ENCODE measurements around the gene KCNQ1.

DNA sequence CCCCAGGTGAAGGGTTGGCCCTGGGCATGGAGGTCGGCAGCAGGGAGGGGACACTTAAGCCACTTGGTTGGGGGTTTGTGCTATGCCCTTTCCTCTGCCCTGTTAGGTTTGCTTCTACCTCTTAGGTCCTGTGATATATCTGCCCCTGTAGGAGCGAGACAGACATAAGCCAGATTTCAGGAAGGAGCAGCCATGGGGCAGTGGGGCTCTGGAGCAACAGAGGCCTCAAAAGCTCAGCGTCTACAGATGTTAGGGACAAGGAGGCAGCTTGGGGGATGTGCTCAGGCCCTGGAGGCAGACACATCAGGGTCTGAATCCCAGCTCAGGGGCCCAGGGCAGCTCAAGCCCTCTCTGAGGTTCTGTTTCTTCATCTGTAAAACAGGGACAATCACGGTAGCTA lies 282.2 kb downstream of the KCNQ1 start:
- TF ChIP-seq, protein P1, sequence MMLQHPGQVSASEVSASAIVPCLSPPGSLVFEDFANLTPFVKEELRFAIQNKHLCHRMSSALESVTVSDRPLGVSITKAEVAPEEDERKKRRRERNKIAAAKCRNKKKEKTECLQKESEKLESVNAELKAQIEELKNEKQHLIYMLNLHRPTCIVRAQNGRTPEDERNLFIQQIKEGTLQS (IDR thresholded peaks at IDR 0.05): no peak
- TF ChIP-seq CEBPB (IDR thresholded peaks at IDR 0.05; ENCODE audit: low read depth) (no peak), POLR2A (IDR thresholded peaks at IDR 0.05; ENCODE audit: borderline replicate concordance, extremely low read depth, insufficient read depth, insufficient read length) (no peak), SRF (IDR thresholded peaks at IDR 0.05; ENCODE audit: low read depth) (no peak), EZH2 (IDR thresholded peaks at IDR 0.05) (no peak), ZNF274 (IDR thresholded peaks at IDR 0.05; ENCODE audit: low read depth, low read length) (no peak), RAD21 (IDR thresholded peaks at IDR 0.05; ENCODE audit: low read depth) (no peak), FOSL1 (IDR thresholded peaks at IDR 0.05; ENCODE audit: low read depth) (no peak), EZH2phosphoT487 (IDR thresholded peaks at IDR 0.05; ENCODE audit: borderline replicate concordance) (no peak)
- TF ChIP-seq, protein P2, sequence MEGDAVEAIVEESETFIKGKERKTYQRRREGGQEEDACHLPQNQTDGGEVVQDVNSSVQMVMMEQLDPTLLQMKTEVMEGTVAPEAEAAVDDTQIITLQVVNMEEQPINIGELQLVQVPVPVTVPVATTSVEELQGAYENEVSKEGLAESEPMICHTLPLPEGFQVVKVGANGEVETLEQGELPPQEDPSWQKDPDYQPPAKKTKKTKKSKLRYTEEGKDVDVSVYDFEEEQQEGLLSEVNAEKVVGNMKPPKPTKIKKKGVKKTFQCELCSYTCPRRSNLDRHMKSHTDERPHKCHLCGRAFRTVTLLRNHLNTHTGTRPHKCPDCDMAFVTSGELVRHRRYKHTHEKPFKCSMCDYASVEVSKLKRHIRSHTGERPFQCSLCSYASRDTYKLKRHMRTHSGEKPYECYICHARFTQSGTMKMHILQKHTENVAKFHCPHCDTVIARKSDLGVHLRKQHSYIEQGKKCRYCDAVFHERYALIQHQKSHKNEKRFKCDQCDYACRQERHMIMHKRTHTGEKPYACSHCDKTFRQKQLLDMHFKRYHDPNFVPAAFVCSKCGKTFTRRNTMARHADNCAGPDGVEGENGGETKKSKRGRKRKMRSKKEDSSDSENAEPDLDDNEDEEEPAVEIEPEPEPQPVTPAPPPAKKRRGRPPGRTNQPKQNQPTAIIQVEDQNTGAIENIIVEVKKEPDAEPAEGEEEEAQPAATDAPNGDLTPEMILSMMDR (IDR thresholded peaks at IDR 0.05 in 2 of 3, conservative IDR thresholded peaks at IDR 0.05 in 1 of 3; ENCODE audit: borderline replicate concordance in 1 of 3, insufficient read depth in 1 of 3, low read depth in 2 of 3, low read length in 2 of 3): no peak
